ACC112 (cell line): ENCODE measurements around the gene NAALADL2.
A peak's percentile ranks its signal among the peaks of the same experiment; 100 is the strongest.

Experiments used
- H2AFZ ChIP-seq: fragments of 200-600 bp; sonication (generic); one replicate; pipeline ENCODE4 v1.6.0; 2017; ENCODE audit warnings: antibody characterized with exemption, low read length; ENCODE audit not compliant: unreplicated experiment
- H3K27ac ChIP-seq: fragments of 200-600 bp; sonication (generic); 2 replicates; pipeline ENCODE4 v1.5.1; 2014; ENCODE audit warnings: low read depth, mild to moderate bottlenecking, antibody characterized with exemption, low read length, moderate library complexity
- H3K27me3 ChIP-seq: fragments of 200-600 bp; sonication (generic); 2 replicates; pipeline ENCODE4 v1.6.1; 2014; ENCODE audit warnings: mild to moderate bottlenecking, antibody characterized with exemption, low read length, moderate library complexity, mixed read lengths; ENCODE audit not compliant: insufficient read depth
- H3K36me3 ChIP-seq: fragments of 200-600 bp; sonication (generic); 2 replicates; pipeline ENCODE4 v1.6.1; 2016; ENCODE audit warnings: mild to moderate bottlenecking, antibody characterized with exemption, low read length, moderate library complexity, mixed read lengths; ENCODE audit not compliant: insufficient read depth
- H3K4me1 ChIP-seq: fragments of 200-600 bp; sonication (generic); one replicate; pipeline ENCODE4 v1.6.1; 2016; ENCODE audit warnings: low read length, mixed read lengths; ENCODE audit not compliant: insufficient read depth, unreplicated experiment, control insufficient read depth
- H3K4me3 ChIP-seq: fragments of 200-600 bp; sonication (generic); 2 replicates; pipeline ENCODE4 v1.5.1; 2014; ENCODE audit warnings: mild to moderate bottlenecking, low read depth, low read length
- H3K79me2 ChIP-seq: fragments of 200-600 bp; sonication (generic); one replicate; pipeline ENCODE4 v1.6.0; 2016; ENCODE audit warnings: low read length; ENCODE audit not compliant: control insufficient read depth, unreplicated experiment, insufficient read depth

NAALADL2 gene

DNA sequence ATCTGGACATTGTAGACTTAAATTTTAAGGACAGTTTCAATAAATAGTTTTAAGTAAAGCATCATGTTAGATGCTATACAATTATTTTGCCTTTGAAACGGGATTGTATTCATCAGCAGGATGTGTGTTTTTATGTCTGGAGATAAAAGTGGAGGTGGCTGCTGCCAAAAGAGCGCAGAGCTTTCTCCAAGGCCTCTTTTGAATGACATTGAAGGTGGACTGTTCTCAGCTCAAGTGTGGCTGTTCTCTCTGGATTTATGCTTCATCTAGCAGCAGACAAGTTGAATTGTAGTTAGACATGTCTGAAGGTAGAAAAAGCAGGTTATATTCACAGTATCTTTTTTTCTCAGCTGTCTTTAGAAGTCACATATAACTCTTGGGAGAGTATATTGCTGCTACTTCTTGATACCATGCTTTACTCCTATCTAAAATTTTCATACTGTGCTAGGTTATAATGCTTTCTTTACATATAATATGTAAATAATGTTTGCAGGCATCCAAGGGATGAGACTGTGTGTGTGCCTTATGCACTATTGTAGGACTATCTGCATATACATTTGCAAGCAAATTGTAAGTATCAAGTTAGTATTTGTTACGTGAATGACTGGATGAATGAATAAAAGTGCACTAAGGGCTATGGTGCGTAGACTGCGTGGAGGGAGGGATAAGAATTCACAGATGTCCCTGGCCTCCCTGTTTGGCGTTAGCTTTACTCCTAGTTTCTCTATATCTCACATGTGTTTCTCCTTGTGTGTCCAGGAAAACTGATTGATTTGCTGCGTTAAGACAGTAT, 340.1 kb downstream of the NAALADL2 start:
- Histone ChIP-seq H3K4me3 (no peak overlapping the region), H3K27me3 (no peaks in the 10 kb centered on the region), H2AFZ (no peak overlapping the region), H3K79me2 (no peaks in the 10 kb centered on the region), H3K27ac (no peak overlapping the region), H3K4me1 (peaks cover 14% of the 10 kb centered on the region), H3K36me3 (no peaks in the 10 kb centered on the region)

GRCh38 chr3:175199961-175200360, 340.8 kb downstream of the NAALADL2 start:
- H3K27ac ChIP-seq: no peak overlapping the region

GRCh38 chr3:175200391-175201095, 341.4 kb downstream of the NAALADL2 start:
- H2AFZ ChIP-seq: no peak overlapping the region

More at GRCh38 chr3:175199961-175200360, 340.8 kb downstream of the NAALADL2 start:
- no peaks in the 10 kb centered on the region for H3K79me2 ChIP-seq
- H3K4me1 ChIP-seq: peaks cover 11% of the 10 kb centered on the region
- no peaks in the 10 kb centered on the region for H3K36me3 ChIP-seq
- H2AFZ ChIP-seq: no peak overlapping the region
- H3K4me3 ChIP-seq: no peak overlapping the region
- no peaks in the 10 kb centered on the region for H3K27me3 ChIP-seq

DNA sequence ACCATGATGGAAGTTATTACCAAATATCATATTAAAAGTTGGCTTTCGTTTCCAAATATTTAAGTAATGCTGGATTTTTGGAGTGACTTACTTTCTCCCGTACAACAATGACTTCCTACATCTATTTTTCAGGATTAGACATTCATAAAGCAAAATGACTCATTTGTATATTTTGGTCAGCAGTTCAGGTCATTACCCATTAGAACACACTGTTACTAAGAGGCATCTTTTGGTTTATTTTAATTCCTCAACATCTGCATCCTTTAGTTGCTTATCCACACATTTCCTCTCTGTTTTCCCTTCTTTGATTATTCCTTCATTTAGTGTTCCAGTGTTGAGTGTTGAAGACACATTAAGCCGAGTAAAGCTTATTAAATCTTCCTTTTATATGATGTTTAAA, 348.2 kb downstream of the NAALADL2 start:
- no peak overlapping the region for H3K4me3 ChIP-seq
- peaks cover 3% of the 10 kb centered on the region for H3K4me1 ChIP-seq
- no peaks in the 10 kb centered on the region for H3K27me3 ChIP-seq
- no peaks in the 10 kb centered on the region for H3K79me2 ChIP-seq
- no peak overlapping the region for H3K27ac ChIP-seq
- no peak overlapping the region for H2AFZ ChIP-seq
- H3K36me3 ChIP-seq: no peaks in the 10 kb centered on the region

More at GRCh38 chr3:175200391-175201095, 341.4 kb downstream of the NAALADL2 start:
- no peak overlapping the region for H3K4me3 ChIP-seq
- no peaks in the 10 kb centered on the region for H3K27me3 ChIP-seq
- H3K36me3 ChIP-seq: no peaks in the 10 kb centered on the region
- H3K79me2 ChIP-seq: no peaks in the 10 kb centered on the region
- peaks cover 11% of the 10 kb centered on the region for H3K4me1 ChIP-seq
- no peak overlapping the region for H3K27ac ChIP-seq

DNA sequence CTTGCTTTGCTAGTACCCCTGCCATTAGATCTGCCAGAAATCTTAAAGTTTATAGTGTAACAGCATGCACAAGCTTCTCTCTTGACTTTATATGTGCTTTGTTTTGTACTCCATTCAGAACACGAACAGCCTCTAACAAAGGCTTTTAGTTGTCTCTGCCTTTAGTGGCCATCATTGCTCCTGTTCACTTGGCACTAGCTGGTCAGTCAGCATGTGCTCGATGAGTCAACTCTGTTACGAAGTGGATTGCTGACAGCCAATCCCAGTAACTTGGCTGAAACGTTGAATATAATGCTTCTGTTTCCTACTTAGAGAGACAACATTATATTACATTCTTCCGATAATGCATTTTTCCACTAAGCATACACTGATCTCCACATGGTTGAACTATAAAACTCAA, 349.2 kb downstream of the NAALADL2 start:
- no peak overlapping the region for H2AFZ ChIP-seq
- H3K27ac ChIP-seq: no peak overlapping the region
- peaks cover 12% of the 10 kb centered on the region for H3K4me1 ChIP-seq
- H3K79me2 ChIP-seq: no peaks in the 10 kb centered on the region
- no peaks in the 10 kb centered on the region for H3K36me3 ChIP-seq
- H3K4me3 ChIP-seq: no peak overlapping the region
- H3K27me3 ChIP-seq: no peaks in the 10 kb centered on the region

DNA sequence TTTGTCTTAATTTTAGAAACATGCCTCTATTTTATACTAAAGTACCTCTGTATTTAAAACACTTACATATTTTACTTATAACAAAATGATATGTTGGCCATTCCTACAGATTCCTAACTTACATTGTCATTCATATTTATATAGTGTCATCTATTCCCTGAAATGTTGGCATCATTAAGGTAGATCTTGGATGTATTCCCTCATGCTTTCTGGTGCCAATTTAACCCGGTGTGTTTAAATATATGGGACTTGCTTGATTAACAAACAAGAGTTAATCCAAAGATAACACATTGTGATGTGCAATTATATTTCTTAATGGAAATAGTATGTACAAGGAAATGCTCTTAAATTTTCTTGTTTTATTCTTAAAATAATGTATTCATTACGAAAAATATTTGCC, 352.3 kb downstream of the NAALADL2 start:
- H3K27me3 ChIP-seq: no peaks in the 10 kb centered on the region
- no peak overlapping the region for H3K27ac ChIP-seq
- H3K4me1 ChIP-seq: peaks cover 15% of the 10 kb centered on the region
- no peak overlapping the region for H3K4me3 ChIP-seq
- no peak overlapping the region for H2AFZ ChIP-seq
- no peaks in the 10 kb centered on the region for H3K79me2 ChIP-seq
- H3K36me3 ChIP-seq: no peaks in the 10 kb centered on the region

- 0 out of 2 replicates have a peak overlapping the region, but pooled peaks have one; percentile 6 for H3K27ac ChIP-seq
- no peaks in the 10 kb centered on the region for H3K36me3 ChIP-seq
Observed at GRCh38 chr3:175212896-175213295, 353.8 kb downstream of the NAALADL2 start.

DNA sequence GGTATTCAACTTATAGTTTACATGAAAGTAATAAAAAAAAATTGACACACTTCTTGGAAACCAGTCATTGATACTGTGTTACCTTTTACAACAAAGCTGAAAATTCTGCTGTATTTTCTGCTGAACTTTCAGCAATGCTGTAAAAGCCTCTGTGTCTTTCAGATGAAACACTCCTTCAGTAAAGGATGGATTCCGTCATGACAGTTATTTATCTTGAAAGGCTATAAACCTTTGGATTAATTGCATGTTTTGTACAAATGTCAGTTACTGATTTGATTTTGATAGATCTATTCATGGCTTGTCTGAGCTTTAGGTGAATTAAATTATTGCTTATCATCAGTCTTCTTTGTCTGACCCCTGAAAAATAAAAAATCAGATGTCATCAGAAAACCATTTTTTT, 355.1 kb downstream of the NAALADL2 start:
- Histone ChIP-seq H3K79me2 (no peaks in the 10 kb centered on the region), H3K4me3 (no peak overlapping the region), H3K27me3 (no peaks in the 10 kb centered on the region), H3K27ac (no peak overlapping the region), H2AFZ (no peak overlapping the region), H3K4me1 (peaks cover 12% of the 10 kb centered on the region), H3K36me3 (no peaks in the 10 kb centered on the region)

More at GRCh38 chr3:175212896-175213295, 353.8 kb downstream of the NAALADL2 start:
- no peaks in the 10 kb centered on the region for H3K27me3 ChIP-seq
- peak overlapping the region; percentile 41 for H3K4me3 ChIP-seq
- no peaks in the 10 kb centered on the region for H3K79me2 ChIP-seq
- peaks cover 12% of the 10 kb centered on the region for H3K4me1 ChIP-seq
- peak overlapping the region; percentile 24 for H2AFZ ChIP-seq

- no peak overlapping the region for H3K4me3 ChIP-seq
- H3K27ac ChIP-seq: no peak overlapping the region
- H3K27me3 ChIP-seq: no peaks in the 10 kb centered on the region
- no peaks in the 10 kb centered on the region for H3K79me2 ChIP-seq
- H2AFZ ChIP-seq: no peak overlapping the region
- H3K36me3 ChIP-seq: no peaks in the 10 kb centered on the region
- H3K4me1 ChIP-seq: peaks cover 12% of the 10 kb centered on the region
Observed at GRCh38 chr3:175215833-175216232, 356.7 kb downstream of the NAALADL2 start.

DNA sequence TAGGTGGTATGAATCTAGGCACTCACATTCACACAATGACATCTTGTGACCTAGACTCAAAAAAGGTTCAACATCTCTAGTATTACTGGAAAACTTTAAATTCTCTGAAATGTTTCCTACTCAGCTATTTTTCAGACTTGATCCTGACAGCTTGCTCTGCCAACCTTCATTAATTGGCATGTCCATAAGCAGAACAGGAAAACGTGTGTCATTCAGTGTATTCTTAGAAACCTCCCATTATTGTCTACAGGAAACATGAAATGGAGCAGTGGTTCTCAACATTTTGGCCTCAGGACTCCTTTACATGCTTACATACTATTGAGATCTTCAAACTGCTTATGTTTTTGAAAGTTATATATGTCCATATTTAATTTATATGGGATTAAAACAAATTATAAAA, 363.2 kb downstream of the NAALADL2 start:
- Histone ChIP-seq H3K27me3 (no peaks in the 10 kb centered on the region), H3K36me3 (no peaks in the 10 kb centered on the region), H3K4me3 (no peak overlapping the region), H3K79me2 (no peaks in the 10 kb centered on the region), H3K4me1 (no peaks in the 10 kb centered on the region), H3K27ac (no peak overlapping the region), H2AFZ (no peak overlapping the region)

- no peaks in the 10 kb centered on the region for H3K36me3 ChIP-seq
- no peak overlapping the region for H2AFZ ChIP-seq
- no peak overlapping the region for H3K27ac ChIP-seq
Observed at GRCh38 chr3:175224051-175224450, 364.9 kb downstream of the NAALADL2 start.

More at GRCh38 chr3:175224051-175224450, 364.9 kb downstream of the NAALADL2 start:
- no peaks in the 10 kb centered on the region for H3K27me3 ChIP-seq
- no peaks in the 10 kb centered on the region for H3K79me2 ChIP-seq
- no peaks in the 10 kb centered on the region for H3K4me1 ChIP-seq
- H3K4me3 ChIP-seq: no peak overlapping the region
